Naive thymus-derived CD4-positive, alpha-beta T cell (primary cell): ENCODE results near the gene PEX6. TPM values are rescaled to one million over a fixed set of nuclear protein-coding genes. Genes with fewer than 3 reads are reported as not detected.
A peak's percentile ranks its signal among the peaks of the same experiment; 100 is the strongest.
"Not testable (repeated sequence)": the region's sequence is repeated elsewhere in the genome, so short reads cannot be mapped to it uniquely, and the experiment has no call there.

ENCODE experiments used
- ATAC-seq: fragments of 150-1000 bp; cut with Tn5 transposase; 2 replicates; pipeline ENCODE4 v1.10.0; 2021; ENCODE audit warnings: mild to moderate bottlenecking, moderate library complexity
- CTCF ChIA-PET: fragments of 350-600 bp; sonication (Branson Sonifier 250); formaldehyde crosslinking; loops from one replicate; lab custom pipeline; 2021; ENCODE audit warnings: antibody characterized with exemption; lab: Charles Lee
- POLR2A ChIA-PET: fragments of 350-600 bp; sonication (Branson Sonifier 250); formaldehyde crosslinking; loops from one replicate; lab custom pipeline; 2021; ENCODE audit warnings: antibody characterized with exemption, inconsistent platforms; lab: Charles Lee
- DNase-seq, 9 donors: peaks; one replicate each; pipeline versions ENCODE4 v3.0.0 to v3.0.0-alpha.2; 2020 to 2022; ENCODE audit warnings: mixed read lengths in 1 of 9
- H3K27ac ChIP-seq: one replicate; pipeline ENCODE4 v1.7.0; 2013; ENCODE audit warnings: mild to moderate bottlenecking, low read depth, low read length, moderate library complexity
- H3K27me3 ChIP-seq, 2 donors: one replicate each; pipeline ENCODE4 v1.7.0; 2013; ENCODE audit warnings: low read length in 2 of 2, mild to moderate bottlenecking in 2 of 2, moderate library complexity in 2 of 2; ENCODE audit not compliant: control insufficient read depth in 2 of 2, insufficient read depth in 2 of 2
- H3K36me3 ChIP-seq, 3 experiments: 1 replicate in 2 of 3; 2 replicates in 1 of 3; pipeline ENCODE4 v1.7.0; 2013; ENCODE audit warnings: low read length in 3 of 3, mild to moderate bottlenecking in 3 of 3, moderate library complexity in 1 of 3; ENCODE audit not compliant: insufficient read depth in 3 of 3, control insufficient read depth in 2 of 3
- H3K4me1 ChIP-seq, 2 donors: one replicate each; pipeline ENCODE4 v1.7.0; 2013; ENCODE audit warnings: low read length in 2 of 2, mild to moderate bottlenecking in 2 of 2, moderate library complexity in 1 of 2; ENCODE audit not compliant: control insufficient read depth in 2 of 2, insufficient read depth in 2 of 2
- H3K4me3 ChIP-seq: 2 replicates; pipeline ENCODE4 v1.7.0; 2013; ENCODE audit warnings: mild to moderate bottlenecking, low read length
- H3K9me3 ChIP-seq, 3 experiments: 1 replicate in 2 of 3; 2 replicates in 1 of 3; pipeline ENCODE4 v1.7.0; 2013; ENCODE audit warnings: low read length in 3 of 3; ENCODE audit not compliant: control insufficient read depth in 2 of 3
- H3K27ac Mint-ChIP-seq, 9 donors: one replicate each; pipeline ENCODE4 v1.8.0; 2020 to 2022; ENCODE audit warnings: mixed read lengths in 9 of 9, mild to moderate bottlenecking in 8 of 9, moderate library complexity in 5 of 9, inconsistent platforms in 2 of 9
- H3K27me3 Mint-ChIP-seq, 5 donors: one replicate each; pipeline ENCODE4 v1.8.0; 2021 to 2022; ENCODE audit warnings: mixed read lengths in 5 of 5, mild to moderate bottlenecking in 1 of 5
- H3K36me3 Mint-ChIP-seq, 5 donors: one replicate each; pipeline ENCODE4 v1.8.0; 2020 to 2022; ENCODE audit warnings: mixed read lengths in 5 of 5, mild to moderate bottlenecking in 3 of 5, inconsistent platforms in 1 of 5
- H3K4me1 Mint-ChIP-seq, 7 donors: one replicate each; pipeline ENCODE4 v1.8.0; 2020 to 2022; ENCODE audit warnings: mixed read lengths in 7 of 7, mild to moderate bottlenecking in 3 of 7, inconsistent platforms in 1 of 7
- H3K4me3 Mint-ChIP-seq, 10 donors: one replicate each; pipeline ENCODE4 v1.8.0; 2020 to 2022; ENCODE audit warnings: mild to moderate bottlenecking in 10 of 10, mixed read lengths in 10 of 10, moderate library complexity in 6 of 10, inconsistent platforms in 2 of 10
- H3K9me3 Mint-ChIP-seq, 11 donors: one replicate each; pipeline ENCODE4 v1.8.0; 2020 to 2022; ENCODE audit warnings: mixed read lengths in 11 of 11, mild to moderate bottlenecking in 4 of 11, inconsistent platforms in 1 of 11, moderate library complexity in 1 of 11
- intact Hi-C, 2 donors: fragments of 100-400 bp; cut with micrococcal nuclease; formaldehyde crosslinking; loops; one replicate each; pipeline ENCODE4 v1.15.1; 2023
- polyA plus RNA-seq, 2 donors: library from polyadenylated mRNA; unstranded; fragments of 300-500 nt; fragmentation: Illumina TruSeq; gene quantifications; one replicate each; pipeline ENCODE4 v1.2.3, GENCODE V29; 2021
- total RNA-seq, 6 experiments: library from RNA in 5 of 6; stranded (reverse) in 5 of 6; gene quantifications; 1 replicate in 5 of 6; 2 replicates in 1 of 6; pipeline ENCODE4 v1.2.3 and lab custom pipeline; 2021 to 2026

PEX6 gene
- total and polyA plus RNA-seq, 7 experiments from 2014 or later = 14.1 to 42.3 (median 24.6) TPM

GRCh38 chr6:42958125-42958524 lies 20.9 kb downstream of the PEX6 start:
- Histone ChIP-seq H3K27ac (no peak overlapping the region), H3K36me3 (peaks cover 0 to 11% (median 0%) of the 10 kb centered on the region in 3 experiments), H3K4me1 (peaks cover 0 to 5% of the 10 kb centered on the region in 2 donors), H3K4me3 (no peak overlapping the region), H3K9me3 (no peaks in the 10 kb centered on the region), H3K27me3 (no peaks in the 10 kb centered on the region)
- Mint-ChIP-seq H3K36me3 (peaks cover 0 to 7% (median 0%) of the 10 kb centered on the region in 5 donors), H3K27ac (no peak overlapping the region), H3K27me3 (peaks cover 0 to 19% (median 0%) of the 10 kb centered on the region in 5 donors), H3K4me3 (no peak overlapping the region), H3K9me3 (no peaks in the 10 kb centered on the region), H3K4me1 (peaks cover 0 to 24% (median 16%) of the 10 kb centered on the region in 7 donors)
- DNase-seq = no peak
- ATAC-seq = no peak
- POLR2A ChIA-PET = interaction anchor here (1.0 kb wide), 2 partner anchors 26 to 29 kb away, joined by 4 to 12 read pairs; partner anchors contain the start of genes CNPY3 and PPP2R5D
- intact Hi-C loops = no loop called here
- CTCF ChIA-PET = no interaction called here

- intact Hi-C loops, H3K9me3 ChIP-seq, H3K36me3 Mint-ChIP-seq, CTCF ChIA-PET, POLR2A ChIA-PET, H3K27me3 ChIP-seq, H3K27me3 Mint-ChIP-seq, H3K36me3 ChIP-seq, H3K9me3 Mint-ChIP-seq, H3K27ac Mint-ChIP-seq, H3K4me1 ChIP-seq, H3K4me3 Mint-ChIP-seq, ATAC-seq, DNase-seq, H3K27ac ChIP-seq, H3K4me1 Mint-ChIP-seq, H3K4me3 ChIP-seq: not testable (repeated sequence)
These were observed 24.6 kb downstream of the PEX6 start for GRCh38 chr6:42954405-42954804.

DNA sequence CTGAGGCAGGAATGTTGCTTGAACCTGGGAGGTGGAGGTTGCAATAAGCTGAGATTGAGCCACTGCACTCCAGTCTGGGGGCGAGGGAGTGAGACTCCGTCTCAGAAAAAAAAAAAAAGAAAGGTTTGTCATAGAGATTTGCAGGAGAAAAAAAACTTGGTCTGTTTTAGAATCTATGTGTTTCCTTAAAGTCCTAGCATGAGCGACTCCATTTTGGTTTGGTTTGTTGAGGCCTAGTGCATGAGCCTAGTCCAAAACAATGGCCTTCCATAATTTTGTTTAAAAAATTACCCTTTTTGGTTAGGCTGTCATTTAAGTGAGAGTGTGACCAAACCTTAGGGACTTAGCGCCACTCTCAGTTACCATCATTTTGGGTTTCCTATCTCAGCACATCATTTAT lies 26.6 kb downstream of the PEX6 start:
- Mint-ChIP-seq H3K4me1 (peaks cover 0 to 3% (median 0%) of the 10 kb centered on the region in 7 donors), H3K4me3 (no peak overlapping the region), H3K9me3 (no peaks in the 10 kb centered on the region), H3K27me3 (no peaks in the 10 kb centered on the region), H3K36me3 (peaks cover 0 to 4% (median 0%) of the 10 kb centered on the region in 5 donors), H3K27ac (no peak overlapping the region)
- Histone ChIP-seq H3K9me3 (no peaks in the 10 kb centered on the region), H3K36me3 (peaks cover 0 to 11% (median 0%) of the 10 kb centered on the region in 3 experiments), H3K4me1 (no peaks in the 10 kb centered on the region), H3K27me3 (no peaks in the 10 kb centered on the region), H3K27ac (no peak overlapping the region), H3K4me3 (no peak overlapping the region)
- no peak for DNase-seq
- ChIA-PET POLR2A (interaction anchor here (1.8 kb wide), 1 partner anchor 27 kb away, joined by 9 read pairs; the partner anchor contains the start of gene PEX6), CTCF (no interaction called here)
- ATAC-seq = no peak
- intact Hi-C loops = no loop called here

- POLR2A ChIA-PET = interaction anchor here (0.6 to 5.3 kb wide), 3 partner anchors 18 to 63 kb away, joined by 3 to 23 read pairs (median 4); partner anchors contain the start of gene CNPY3
These were observed 31.0 kb downstream of the PEX6 start for GRCh38 chr6:42947950-42948349.

GRCh38 chr6:42942444-42942843 lies 36.5 kb downstream of the PEX6 start:
- H3K4me3 Mint-ChIP-seq = no peak overlapping the region
- POLR2A ChIA-PET = interaction anchor here (5.3 kb wide), 1 partner anchor 13 kb away, joined by 23 read pairs; the partner anchor contains the start of gene CNPY3
- Histone ChIP-seq H3K9me3 (no peaks in the 10 kb centered on the region), H3K36me3 (peaks cover 6 to 64% (median 13%) of the 10 kb centered on the region in 3 experiments), H3K4me1 (no peaks in the 10 kb centered on the region), H3K27me3 (no peaks in the 10 kb centered on the region), H3K27ac (no peak overlapping the region), H3K4me3 (no peak overlapping the region)
- H3K27ac Mint-ChIP-seq = no peak overlapping the region
- peaks cover 3 to 17% (median 10%) of the 10 kb centered on the region in 5 donors for H3K36me3 Mint-ChIP-seq
- H3K4me1 Mint-ChIP-seq = peaks cover 0 to 8% (median 4%) of the 10 kb centered on the region in 7 donors
- no peak for ATAC-seq
- intact Hi-C loops = no loop called here
- no peak for DNase-seq
- H3K9me3 Mint-ChIP-seq = no peaks in the 10 kb centered on the region
- no peaks in the 10 kb centered on the region for H3K27me3 Mint-ChIP-seq
- CTCF ChIA-PET = no interaction called here

More at GRCh38 chr6:42947950-42948349, 31.0 kb downstream of the PEX6 start:
- Mint-ChIP-seq H3K27me3 (no peaks in the 10 kb centered on the region), H3K9me3 (no peaks in the 10 kb centered on the region), H3K36me3 (peaks cover 0 to 8% (median 2%) of the 10 kb centered on the region in 5 donors), H3K4me3 (no peak overlapping the region), H3K27ac (peak overlapping the region in 2 of 9 donors; percentile 36 to 41), H3K4me1 (peaks cover 0 to 3% (median 0%) of the 10 kb centered on the region in 7 donors)
- ATAC-seq (no peak), DNase-seq (no peak)
- intact Hi-C loops = no loop called here
- no peaks in the 10 kb centered on the region for H3K27me3 ChIP-seq
- no peak overlapping the region for H3K27ac ChIP-seq
- H3K4me1 ChIP-seq = no peaks in the 10 kb centered on the region
- H3K36me3 ChIP-seq = peaks cover 0 to 29% (median 0%) of the 10 kb centered on the region in 3 experiments
- CTCF ChIA-PET = no interaction called here
- H3K9me3 ChIP-seq = no peaks in the 10 kb centered on the region
- no peak overlapping the region for H3K4me3 ChIP-seq

DNA sequence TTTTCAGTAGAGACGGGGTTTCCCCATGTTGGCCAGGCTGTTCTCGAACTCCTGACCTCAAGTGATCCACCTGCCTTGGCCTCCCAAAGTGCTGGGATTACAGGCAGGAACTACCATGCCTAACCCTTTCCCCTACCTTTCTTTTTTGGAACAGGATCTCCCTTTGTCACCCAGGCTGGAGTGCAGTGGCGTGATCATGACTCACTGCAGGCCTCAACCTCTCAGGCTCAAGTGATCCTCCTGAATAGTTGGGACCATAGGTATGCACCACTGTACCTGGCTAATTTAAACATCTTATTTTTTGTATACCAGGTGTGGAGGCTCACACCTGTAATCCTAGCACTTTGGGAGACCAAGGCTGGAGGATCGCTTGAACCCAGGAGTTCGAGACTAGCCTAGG lies 37.6 kb downstream of the PEX6 start:
- H3K4me3 ChIP-seq, H3K4me3 Mint-ChIP-seq, H3K27me3 Mint-ChIP-seq, H3K4me1 ChIP-seq, DNase-seq, intact Hi-C loops, H3K9me3 ChIP-seq, H3K9me3 Mint-ChIP-seq, CTCF ChIA-PET, H3K27ac ChIP-seq, ATAC-seq, H3K27me3 ChIP-seq: not testable (repeated sequence)
- Mint-ChIP-seq H3K4me1 (peaks cover 0 to 11% (median 7%) of the 10 kb centered on the region in 7 donors), H3K27ac (peak overlapping the region in 4 of 9 donors; percentile 56 to 72 (median 66)), H3K36me3 (peaks cover 3 to 25% (median 10%) of the 10 kb centered on the region in 5 donors)
- peaks cover 6 to 73% (median 17%) of the 10 kb centered on the region in 3 experiments for H3K36me3 ChIP-seq
- POLR2A ChIA-PET = interaction anchor here (2.0 kb wide), 1 partner anchor 12 kb away, joined by 9 read pairs; the partner anchor contains the start of gene CNPY3
